Measurements from ENCODE around the gene CSNK2B. TPM values are rescaled to one million over a fixed set of nuclear protein-coding genes. Genes with fewer than 3 reads are reported as not detected.

Gene CSNK2B
- polyA plus RNA-seq, 1 experiment = 94.9 TPM

- peak overlapping the region; percentile 62 for H3K4me3 ChIP-seq (ENCODE audit: low read depth, low read length)
- no peak for DNase-seq (ENCODE audit: low read depth)
- no peaks in the 10 kb centered on the region for H3K27me3 ChIP-seq (ENCODE audit: control insufficient read depth, insufficient read depth, low read length)
- H3K36me3 ChIP-seq (ENCODE audit: control insufficient read depth, insufficient read depth, low read length) = peaks cover 1% of the 10 kb centered on the region; the same call in 1 of the 2 replicates
- CTCF ChIA-PET = interaction anchor here (1.1 to 1.9 kb wide), 2 partner anchors 13 to 187 kb away, joined by 3 to 4 read pairs; no protein-coding TSS in a partner anchor
- TF ChIP-seq CTCF (IDR thresholded peaks at IDR 0.05; ENCODE audit: insufficient read depth, low read depth, low read length) = no peak
- POLR2A ChIA-PET = interaction anchor here (0.7 kb wide), 1 partner anchor 62 kb away, joined by 4 read pairs; no protein-coding TSS in a partner anchor
Measured at GRCh38 chr6:31702405-31702818, 36.5 kb downstream of the CSNK2B start.

GRCh38 chr6:31702819-31703716, 37.2 kb downstream of the CSNK2B start, which contains the start of gene ABHD16A:
Gene ABHD16A, minus strand, starts transcription at chr6:31703324. Its CDS starts 43 bp downstream, at chr6:31703281.
- Histone ChIP-seq H3K36me3 (ENCODE audit: control insufficient read depth, insufficient read depth, low read length) (peaks cover 1% of the 10 kb centered on the region; the same call in 1 of the 2 replicates), H3K27me3 (ENCODE audit: control insufficient read depth, insufficient read depth, low read length) (no peaks in the 10 kb centered on the region), H3K4me3 (ENCODE audit: low read depth, low read length) (peak within 1 kb of the TSS; percentile 62)
- TF ChIP-seq CTCF (IDR thresholded peaks at IDR 0.05; ENCODE audit: insufficient read depth, low read depth, low read length) = peak; percentile 6; the same call in 1 of the 2 replicates
- ChIA-PET POLR2A (interaction anchor here (0.7 kb wide), 1 partner anchor 62 kb away, joined by 4 read pairs; no protein-coding TSS in a partner anchor), CTCF (interaction anchor here (0.5 to 1.9 kb wide), 6 partner anchors 8 to 186 kb away, joined by 3 to 4 read pairs (median 3); partner anchors contain the start of gene LY6G5C)
- DNase-seq (ENCODE audit: low read depth) = peak; percentile 93

GRCh38 chr6:31705931-31706330, 40.1 kb downstream of the CSNK2B start:
- POLR2A ChIA-PET = no interaction called here

GRCh38 chr6:31706599-31706998, 40.7 kb downstream of the CSNK2B start, which contains the start of gene LY6G6F:
Gene LY6G6F, plus strand, starts transcription at chr6:31706866. Its CDS starts 41 bp downstream, at chr6:31706907.
- ChIA-PET POLR2A (no interaction called here), CTCF (interaction anchor here (1.2 kb wide), 1 partner anchor 66 kb away, joined by 3 read pairs; no protein-coding TSS in a partner anchor)
- no peaks in the 10 kb centered on the region for H3K36me3 ChIP-seq (ENCODE audit: control insufficient read depth, insufficient read depth, low read length)

More at GRCh38 chr6:31705931-31706330, 40.1 kb downstream of the CSNK2B start:
- Histone ChIP-seq H3K4me3 (ENCODE audit: low read depth, low read length) (no peak overlapping the region), H3K27me3 (ENCODE audit: control insufficient read depth, insufficient read depth, low read length) (no peaks in the 10 kb centered on the region), H3K36me3 (ENCODE audit: control insufficient read depth, insufficient read depth, low read length) (no peaks in the 10 kb centered on the region)
- CTCF ChIA-PET = interaction anchor here (1.2 kb wide), 1 partner anchor 67 kb away, joined by 3 read pairs; no protein-coding TSS in a partner anchor
- DNase-seq (ENCODE audit: low read depth) = no peak
- TF ChIP-seq CTCF (IDR thresholded peaks at IDR 0.05; ENCODE audit: insufficient read depth, low read depth, low read length) = no peak

More at GRCh38 chr6:31706599-31706998, 40.7 kb downstream of the CSNK2B start, which contains the start of gene LY6G6F:
- Histone ChIP-seq H3K4me3 (ENCODE audit: low read depth, low read length) (no peak within 1 kb of the TSS), H3K27me3 (ENCODE audit: control insufficient read depth, insufficient read depth, low read length) (no peaks in the 10 kb centered on the region)
- no peak for TF ChIP-seq CTCF (IDR thresholded peaks at IDR 0.05; ENCODE audit: insufficient read depth, low read depth, low read length)
- DNase-seq (ENCODE audit: low read depth) = no peak

Data from BJ (cell line).